ENCODE data around the gene OR2K2. TPM values are rescaled to one million over a fixed set of nuclear protein-coding genes. Genes with fewer than 3 reads are reported as not detected.
A peak's percentile ranks its signal among the peaks of the same experiment; 100 is the strongest.
"Not testable (repeated sequence)": the region's sequence is repeated elsewhere in the genome, so short reads cannot be mapped to it uniquely, and the experiment has no call there.

The OR2K2 gene
- total RNA-seq, 1 experiment from 2014 or later: not detected

DNA sequence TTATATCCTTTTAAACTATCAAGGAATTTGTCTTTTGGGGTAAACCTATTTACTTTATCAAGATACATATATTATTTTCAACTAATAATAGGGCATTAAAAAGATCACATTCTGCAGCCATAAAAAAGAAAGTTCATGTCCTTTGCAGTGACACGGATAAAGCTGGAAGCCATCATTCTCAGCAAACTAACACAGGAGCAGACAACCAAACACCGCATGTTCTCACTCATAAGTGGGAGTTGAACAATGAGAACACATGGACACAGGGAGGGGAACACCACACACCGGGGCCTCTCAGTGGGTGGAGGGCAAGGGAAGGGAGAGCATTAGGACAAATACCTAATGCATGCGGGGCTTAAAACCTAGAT is 30.4 kb downstream of the OR2K2 start:
- DNase-seq (ENCODE audit: low read depth); in situ Hi-C loops (cut with HindIII; ENCODE audit: low pct_unique_long_range_greater_than_20kb, low sequenced_read_pairs): not testable (repeated sequence)

DNA sequence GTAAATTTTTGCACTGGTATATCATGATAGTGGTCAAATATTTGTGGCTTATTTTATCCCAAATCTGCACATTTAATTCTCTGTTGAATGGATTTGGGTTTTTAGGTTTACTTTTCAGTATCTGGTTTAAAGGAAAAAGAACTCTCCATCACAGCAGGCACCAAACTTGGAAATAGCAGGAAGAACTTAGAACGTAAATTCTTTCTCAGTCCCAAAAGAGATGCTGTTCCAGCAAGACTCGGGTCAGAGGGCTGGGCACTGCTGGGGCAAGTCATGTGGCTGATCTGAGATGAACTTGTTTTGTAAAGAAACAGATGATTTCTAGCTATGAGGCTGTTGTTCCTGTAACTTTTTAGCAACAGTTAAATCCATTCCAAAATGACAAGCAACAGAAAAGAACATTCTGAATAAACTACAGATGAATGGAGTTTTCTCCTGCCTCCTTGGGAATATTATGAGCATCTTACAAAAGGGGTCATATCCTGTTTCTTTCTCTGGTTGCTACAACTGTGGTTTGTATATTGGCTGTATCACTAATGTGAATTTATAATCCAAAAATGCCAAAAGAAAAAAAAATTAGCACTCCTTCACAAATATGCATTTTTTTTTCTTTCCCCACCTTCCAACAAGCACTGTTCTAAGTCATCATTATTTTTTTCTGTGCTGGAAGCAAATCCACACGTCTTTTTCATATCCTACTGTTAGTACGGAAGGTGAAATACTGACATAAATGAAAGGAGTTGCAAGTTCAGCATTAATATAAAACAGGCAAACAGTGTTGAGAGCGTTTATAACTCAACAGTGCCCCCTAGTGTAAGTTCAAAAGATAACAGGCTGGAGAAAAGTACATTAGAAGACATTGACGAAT is 31.1 kb downstream of the OR2K2 start:
- in situ Hi-C loops (cut with HindIII; ENCODE audit: low pct_unique_long_range_greater_than_20kb, low sequenced_read_pairs): no loop called here

DNA sequence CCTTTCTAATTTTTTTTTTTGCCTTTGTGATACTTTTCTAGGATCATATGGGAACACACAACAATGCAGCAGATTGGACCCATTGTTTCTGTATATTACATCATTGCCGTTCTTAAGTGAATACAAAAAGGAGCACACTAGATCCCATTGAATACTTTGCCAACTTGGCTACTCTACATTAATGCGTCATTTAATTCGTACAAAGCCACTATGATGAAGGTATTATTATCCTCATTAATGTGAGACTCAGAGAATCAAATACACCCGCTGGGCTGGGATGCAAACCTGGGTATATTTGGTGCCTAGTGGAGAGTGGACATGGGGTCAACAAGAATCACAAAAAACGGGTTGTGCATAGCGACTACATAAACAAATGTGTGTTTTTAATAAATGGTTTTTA is 31.9 kb downstream of the OR2K2 start:
- DNase-seq (ENCODE audit: low read depth): no peak
- in situ Hi-C loops (cut with HindIII; ENCODE audit: low pct_unique_long_range_greater_than_20kb, low sequenced_read_pairs): no loop called here

More for the DNA sequence above, 31.1 kb downstream of the OR2K2 start:
- DNase-seq (ENCODE audit: low read depth): peak; percentile 62

DNA sequence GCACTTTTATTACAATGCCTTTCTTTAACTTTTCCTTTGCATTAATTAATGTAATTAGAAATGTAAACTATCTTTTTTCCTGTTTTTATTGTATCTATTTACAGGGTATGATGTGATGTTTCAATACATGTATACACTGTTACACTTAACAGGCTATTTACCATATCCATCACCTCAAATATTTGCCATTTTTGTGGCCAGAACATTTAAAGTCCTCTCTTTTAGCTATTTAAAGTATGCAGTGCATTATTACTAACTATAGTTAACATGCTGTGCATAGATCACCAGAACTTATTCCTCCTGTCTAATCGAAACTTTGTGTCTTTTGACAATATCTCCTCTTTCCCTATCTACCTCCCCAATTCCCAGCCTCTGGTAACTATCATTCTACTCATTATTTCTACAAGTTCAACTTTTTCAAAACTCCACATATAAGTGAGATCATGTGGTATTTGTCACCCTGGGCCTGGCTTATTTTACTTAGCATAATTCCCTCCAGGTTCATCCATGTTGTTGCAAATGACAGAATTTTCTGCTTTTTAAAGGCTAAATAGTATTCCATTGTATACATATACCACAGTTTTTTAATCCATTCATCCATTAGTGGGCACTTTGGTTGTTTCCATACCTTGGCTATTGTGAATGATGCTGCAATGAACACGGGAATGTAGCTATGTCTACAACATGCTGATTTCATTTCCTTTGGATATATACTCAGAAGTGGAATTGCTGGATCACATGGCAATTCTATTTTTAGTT is 32.8 kb downstream of the OR2K2 start:
- in situ Hi-C loops (cut with HindIII; ENCODE audit: low pct_unique_long_range_greater_than_20kb, low sequenced_read_pairs): no loop called here
- no peak for DNase-seq (ENCODE audit: low read depth)

DNA sequence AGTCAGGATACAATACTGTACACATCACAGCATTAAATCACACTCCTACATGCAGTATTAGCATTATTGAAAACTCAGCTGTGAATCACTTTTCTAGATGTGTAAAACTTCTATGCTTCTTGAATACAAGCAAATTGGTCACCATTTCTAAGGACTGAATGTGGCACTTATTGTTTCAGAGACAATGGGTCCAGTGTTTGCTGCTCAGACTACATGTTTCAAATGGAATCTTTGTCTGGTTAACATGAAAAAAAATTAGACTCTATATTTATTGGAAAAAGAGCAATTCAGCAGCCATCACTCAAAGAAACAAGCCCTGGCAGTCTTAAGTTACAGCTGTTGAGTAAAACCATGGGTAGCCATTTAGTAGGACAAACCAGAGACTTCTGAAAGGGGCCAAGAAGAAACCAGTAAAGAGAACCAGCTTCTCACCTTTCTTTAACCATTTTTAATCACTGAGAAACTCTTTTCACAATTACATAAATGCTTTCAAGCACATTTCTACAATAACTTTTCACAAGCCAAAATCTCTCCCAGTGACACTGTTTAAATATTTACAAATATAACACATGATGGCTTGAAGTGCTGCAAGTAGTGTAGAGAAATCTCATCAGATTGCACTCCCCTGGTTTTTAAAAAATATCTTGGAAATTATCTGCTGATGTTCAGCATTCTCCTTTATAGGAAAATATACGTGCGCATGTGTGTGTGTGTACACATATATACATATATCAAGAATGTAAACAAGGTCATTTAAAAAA is 35.2 kb downstream of the OR2K2 start:
- in situ Hi-C loops (cut with HindIII; ENCODE audit: low pct_unique_long_range_greater_than_20kb, low sequenced_read_pairs): no loop called here
- no peak for DNase-seq (ENCODE audit: low read depth)

DNA sequence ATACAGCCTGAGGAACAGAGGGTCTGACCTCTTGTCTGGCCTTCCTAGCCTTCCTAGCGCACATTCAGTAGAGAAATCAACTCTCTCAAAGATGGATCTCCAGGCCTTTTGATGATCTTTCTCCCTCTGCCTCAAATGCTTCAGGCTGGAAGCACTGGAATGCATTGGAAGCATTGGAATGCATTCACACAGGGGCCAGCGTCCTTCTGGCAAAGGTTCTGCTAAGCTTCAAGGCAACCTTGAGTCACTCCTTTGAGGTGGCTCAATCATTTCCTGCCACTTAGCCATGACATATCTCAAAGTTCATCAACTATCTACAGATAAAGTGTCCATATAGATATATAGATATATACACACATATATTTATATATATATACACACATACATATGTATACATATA is 42.9 kb downstream of the OR2K2 start:
- in situ Hi-C loops (cut with HindIII; ENCODE audit: low pct_unique_long_range_greater_than_20kb, low sequenced_read_pairs): no loop called here
- DNase-seq (ENCODE audit: low read depth): no peak

DNA sequence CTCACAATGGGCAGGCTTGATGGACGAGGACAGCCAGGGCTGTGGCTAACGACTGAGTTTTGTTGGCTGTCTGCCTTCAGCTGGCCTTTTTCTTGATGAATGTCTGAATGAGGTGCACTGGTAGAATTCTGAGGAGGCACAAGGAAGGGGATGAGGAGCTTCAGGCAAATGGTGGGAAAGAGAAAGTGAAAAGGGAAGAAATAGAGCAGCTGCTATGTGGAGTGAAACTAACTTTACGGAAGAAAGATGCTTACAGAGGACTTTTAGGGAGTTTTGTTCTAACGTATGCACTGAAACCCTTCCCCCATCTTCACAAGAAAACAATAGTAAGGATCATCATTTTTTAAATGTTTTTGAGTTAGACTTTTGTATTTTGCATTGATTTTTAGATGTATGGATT is 45.3 kb downstream of the OR2K2 start:
- no peak for DNase-seq (ENCODE audit: low read depth)
- in situ Hi-C loops (cut with HindIII; ENCODE audit: low pct_unique_long_range_greater_than_20kb, low sequenced_read_pairs): no loop called here

DNA sequence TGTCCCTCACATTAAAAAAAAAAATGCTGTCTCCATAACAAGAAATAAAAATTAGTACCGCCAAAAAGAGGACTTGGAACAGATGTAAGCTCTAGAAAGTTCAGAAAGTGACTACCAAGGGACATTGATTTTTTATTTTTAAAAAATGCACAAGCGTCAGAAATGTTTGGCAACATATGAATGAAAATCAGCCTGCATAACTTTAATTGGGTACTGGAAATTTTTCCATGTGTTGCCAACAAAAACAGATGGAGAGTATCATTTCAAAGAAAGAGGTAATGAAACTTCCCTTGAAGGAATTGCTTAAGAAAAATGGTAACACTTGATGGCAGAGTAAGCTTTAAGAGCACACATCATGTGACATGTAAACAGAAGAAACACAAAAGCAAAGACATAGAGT is 47.2 kb downstream of the OR2K2 start:
- no peak for DNase-seq (ENCODE audit: low read depth)
- in situ Hi-C loops (cut with HindIII; ENCODE audit: low pct_unique_long_range_greater_than_20kb, low sequenced_read_pairs): no loop called here

DNA sequence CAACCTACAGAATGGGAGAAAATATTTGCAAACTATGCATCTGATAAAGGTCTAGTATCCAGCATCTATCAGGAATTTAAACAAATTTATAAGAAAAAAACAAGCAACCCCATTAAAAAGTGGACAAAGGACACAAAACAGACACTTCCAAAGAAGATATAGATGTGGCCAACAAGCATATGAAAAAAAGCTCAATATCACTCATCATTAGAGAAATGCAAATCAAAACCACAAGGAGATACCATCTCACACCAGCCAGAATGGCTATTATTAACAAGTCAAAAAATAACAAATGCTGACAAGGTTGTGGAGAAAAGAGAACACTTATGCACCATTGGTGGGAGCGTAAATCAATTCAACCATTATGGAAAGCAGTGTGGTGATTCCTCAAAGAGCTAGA is 49.2 kb downstream of the OR2K2 start:
- in situ Hi-C loops (cut with HindIII; ENCODE audit: low pct_unique_long_range_greater_than_20kb, low sequenced_read_pairs); DNase-seq (ENCODE audit: low read depth): not testable (repeated sequence)

Other genes starting within 250 kb of the OR2K2 start
- gene ECPAS, start 154.2 kb upstream of the OR2K2 start, total RNA-seq (2014; rRNA removed; shearing (Covaris generic); ENCODE audit: low replicate concordance): 30.5 and 35.4 TPM in 2 replicates
- gene ZNF483, start 195.0 kb upstream of the OR2K2 start, total RNA-seq (2014; rRNA removed; shearing (Covaris generic); ENCODE audit: low replicate concordance): 0.96 and 3.1 TPM in 2 replicates

Data from Caki2 (cell line).